HEK293T (cell line): ENCODE results near the gene TAGLN3.

Source experiments
- BHLHE40 ChIP-seq: fragments of 450-650 bp; IDR thresholded peaks from 2 replicates; pipeline ENCODE4 v1.6.1; 2016; ENCODE audit warnings: mild to moderate bottlenecking, moderate library complexity, borderline replicate concordance
- ELF4 ChIP-seq: fragments of 450-650 bp; IDR thresholded peaks from 2 replicates; pipeline ENCODE4 v1.6.1; 2017; ENCODE audit warnings: antibody characterized with exemption
- FOXK2 ChIP-seq: fragments of 450-650 bp; IDR thresholded peaks from 2 replicates; pipeline ENCODE4 v1.6.1; 2016; ENCODE audit warnings: mild to moderate bottlenecking
- FOXM1 ChIP-seq: fragments of 450-650 bp; IDR thresholded peaks from 2 replicates; pipeline ENCODE4 v1.6.1; 2017; ENCODE audit warnings: mild to moderate bottlenecking, borderline replicate concordance
- L3MBTL2 ChIP-seq: fragments of 450-650 bp; conservative IDR thresholded peaks from 2 replicates; pipeline ENCODE4 v1.6.1; 2016; ENCODE audit warnings: mild to moderate bottlenecking

- TF ChIP-seq L3MBTL2, result no peak
- no peak for TF ChIP-seq BHLHE40
- no peak for TF ChIP-seq FOXM1
- no peak for TF ChIP-seq FOXK2
- TF ChIP-seq ELF4, result no peak
Observed at GRCh38 chr3:111963424-111963823, 35.3 kb upstream of the TAGLN3 start.
